ENCODE results near the gene USP32. TPM values are rescaled to one million over a fixed set of nuclear protein-coding genes. Genes with fewer than 3 reads are reported as not detected.

The USP32 gene
- total RNA-seq, 1 experiment from 2014 or later: 73.5 TPM

GRCh38 chr17:60256174-60256573 lies 135.8 kb downstream of the USP32 start:
- no peak overlapping the region for H3K4me2 ChIP-seq (ENCODE audit: insufficient read depth, insufficient read length, low read length)
- H4K91ac ChIP-seq (ENCODE audit: insufficient read length, low read depth, low read length): no peak overlapping the region
- Mint-ChIP-seq H3K27me3 (ENCODE audit: low read depth) (no peaks in the 10 kb centered on the region), H3K4me3 (no peak overlapping the region), H3K36me3 (ENCODE audit: insufficient read depth in 1 of 3, low read depth in 3 of 3) (peaks cover 4 to 37% (median 17%) of the 10 kb centered on the region in 3 experiments), H3K9me3 (no peaks in the 10 kb centered on the region), H3K4me1 (peaks cover 22% of the 10 kb centered on the region in 2 experiments), H3K27ac (no peak overlapping the region; a peak in 2 of 7 replicates)
- H3K27ac ChIP-seq (ENCODE audit: insufficient read length, low read depth, low read length): no peak overlapping the region
- no peak overlapping the region for H3K4ac ChIP-seq (ENCODE audit: low read depth, low read length)
- H3K79me2 ChIP-seq (ENCODE audit: insufficient read depth, low read length): peaks cover 2% of the 10 kb centered on the region; the same call in 1 of the 2 replicates
- no peak overlapping the region for H2BK120ac ChIP-seq (ENCODE audit: low read depth, low read length, poor library complexity, severe bottlenecking)
- H4K5ac ChIP-seq (ENCODE audit: insufficient read length, low read depth, low read length): no peak overlapping the region
- H3K27me3 ChIP-seq (ENCODE audit: insufficient read depth, low read length): no peaks in the 10 kb centered on the region
- H3K23ac ChIP-seq (ENCODE audit: insufficient read length, low read depth, low read length): no peak overlapping the region
- H2BK5ac ChIP-seq (ENCODE audit: insufficient read length, low read length): no peak overlapping the region
- no peaks in the 10 kb centered on the region for H4K20me1 ChIP-seq (ENCODE audit: control insufficient read depth, insufficient read depth, insufficient read length)
- H3K4me1 ChIP-seq (ENCODE audit: insufficient read depth, low read length): peaks cover 2% of the 10 kb centered on the region; the same call in 1 of the 2 replicates
- no peak overlapping the region for H2BK15ac ChIP-seq (ENCODE audit: low read depth, low read length)
- DNase-seq: no peak
- no peak overlapping the region for H3K56ac ChIP-seq (ENCODE audit: insufficient read length, low read depth, low read length)
- no peak overlapping the region for H3K14ac ChIP-seq (ENCODE audit: insufficient read depth, low read length)
- no peaks in the 10 kb centered on the region for H3K79me1 ChIP-seq (ENCODE audit: insufficient read depth, low read depth, low read length, poor library complexity, severe bottlenecking)
- no peak for TF ChIP-seq CTCF (conservative IDR thresholded peaks at IDR 0.05)
- H3K9ac ChIP-seq (ENCODE audit: extremely low read depth, insufficient read length, low read length): no peak overlapping the region
- no peak overlapping the region for H4K8ac ChIP-seq (replicated peaks; ENCODE audit: insufficient read length, low read depth, low read length)
- H3K18ac ChIP-seq (ENCODE audit: insufficient read length, low read depth, low read length): no peak overlapping the region
- H2BK12ac ChIP-seq (ENCODE audit: insufficient read length, low read depth, low read length): no peak overlapping the region
- H3K9me3 ChIP-seq (ENCODE audit: control insufficient read depth, low read depth, low read length): no peaks in the 10 kb centered on the region
- no peak overlapping the region for H3T11ph ChIP-seq (ENCODE audit: low read length)
- H3K23me2 ChIP-seq (ENCODE audit: insufficient read length, low read depth, low read length, poor library complexity, severe bottlenecking): no peaks in the 10 kb centered on the region
- H2AK5ac ChIP-seq (ENCODE audit: insufficient read length, low read length): no peak overlapping the region
- H2BK20ac ChIP-seq (ENCODE audit: low read depth, low read length, poor library complexity, severe bottlenecking): no peak overlapping the region
- H2AFZ ChIP-seq (ENCODE audit: low read length): no peak overlapping the region
